GM12878 (cell line): Measurements from ENCODE around the gene TRABD2A. TPM values are rescaled to one million over a fixed set of nuclear protein-coding genes. Genes with fewer than 3 reads are reported as not detected.
"Not testable (repeated sequence)": the region's sequence is repeated elsewhere in the genome, so short reads cannot be mapped to it uniquely, and the experiment has no call there.

ENCODE experiments used
- ATAC-seq: fragments of 200-7000 bp; cut with Tn5 transposase; 3 replicates; pipeline ENCODE4 v1.9.1; 2020; ENCODE audit warnings: mild to moderate bottlenecking, moderate library complexity
- BruUV-seq: library from RNA; stranded (reverse); fragments of 400-500 nt; replicated peaks from 2 replicates; lab custom pipeline; 2021; lab: Mats Ljungman, UMichigan
- CTCF ChIA-PET: fragments of 300-600 bp; sonication (Branson Sonifier 250); formaldehyde crosslinking; extraction: SDS; loops from one replicate; lab custom pipeline; 2021; ENCODE audit warnings: inconsistent platforms; lab: Yijun Ruan, JAX
- POLR2A ChIA-PET: fragments of 350-600 bp; formaldehyde crosslinking; extraction: SDS; loops from one replicate; lab custom pipeline; 2021; ENCODE audit warnings: inconsistent platforms; lab: Charles Lee
- RAD21 ChIA-PET: fragments of 300-600 bp; sonication (Branson Sonifier 250); formaldehyde crosslinking; loops from one replicate; lab custom pipeline; 2023; ENCODE audit warnings: antibody characterized with exemption; ENCODE audit not compliant: unreplicated experiment; lab: Charles Lee
- SMC1A ChIA-PET: fragments of 300-600 bp; sonication (Branson Sonifier 250); formaldehyde crosslinking; loops from one replicate; lab custom pipeline; 2023; ENCODE audit not compliant: unreplicated experiment, uncharacterized antibody; lab: Charles Lee
- DNase-seq: peaks from one replicate; pipeline ENCODE4 v3.0.0-alpha.2; 2011; ENCODE audit warnings: low read depth, low spot score
- FAIRE-seq: peaks from 3 replicates; lab custom pipeline; 2011; peaks lifted over from hg19 to GRCh38; lab: Jason Lieb, UNC
- H2AFZ ChIP-seq: 2 replicates; pipeline ENCODE4 v1.6.0; 2011; ENCODE audit warnings: low read depth, low read length, control low read depth; ENCODE audit not compliant: control insufficient read depth
- H3K27ac ChIP-seq: 2 replicates; pipeline ENCODE4 v1.5.1; 2011; ENCODE audit warnings: control low read depth; ENCODE audit not compliant: control insufficient read depth, insufficient read depth
- H3K27me3 ChIP-seq, 2 experiments: replicated peaks in 1 of 2; 2 replicates each; pipeline versions ENCODE4 v1.6.0 to v1.6.1; 2011; ENCODE audit warnings: low read length in 1 of 2; ENCODE audit not compliant: control insufficient read depth in 2 of 2, insufficient read depth in 2 of 2
- H3K36me3 ChIP-seq, 2 experiments: 2 replicates each; pipeline ENCODE4 v1.5.1; 2011; ENCODE audit warnings: low read length in 1 of 2; ENCODE audit not compliant: control insufficient read depth in 2 of 2, insufficient read depth in 2 of 2
- H3K4me1 ChIP-seq: 2 replicates; pipeline ENCODE4 v1.6.1; 2011; ENCODE audit warnings: mild to moderate bottlenecking, low read length, moderate library complexity, mixed read lengths; ENCODE audit not compliant: control insufficient read depth, insufficient read depth
- H3K4me2 ChIP-seq: 2 replicates; pipeline ENCODE4 v1.6.0; 2011; ENCODE audit warnings: control low read depth; ENCODE audit not compliant: control insufficient read depth, insufficient read depth
- H3K4me3 ChIP-seq: fragments of 200-600 bp; sonication (generic); 2 replicates; pipeline ENCODE4 v1.5.1; 2016
- H3K79me2 ChIP-seq: 2 replicates; pipeline ENCODE4 v1.6.0; 2011; ENCODE audit warnings: low read length; ENCODE audit not compliant: control insufficient read depth, insufficient read depth
- H3K9ac ChIP-seq: 2 replicates; pipeline ENCODE4 v1.8.0; 2011; ENCODE audit warnings: low read length, control low read depth, mixed read lengths; ENCODE audit not compliant: control insufficient read depth, insufficient read depth
- H3K9me3 ChIP-seq: replicated peaks from 3 replicates; pipeline ENCODE4 v1.5.1; 2011; ENCODE audit warnings: mild to moderate bottlenecking, low read length; ENCODE audit not compliant: control insufficient read depth, insufficient read depth
- H4K20me1 ChIP-seq: 2 replicates; pipeline ENCODE4 v1.6.0; 2011; ENCODE audit not compliant: control insufficient read depth, insufficient read depth
- WGBS: methylation state at CpG from one replicate; pipeline ENCODE4 v1.1.6; 2016; ENCODE audit warnings: low lambda C conversion rate; ENCODE audit not compliant: insufficient replicate concordance, insufficient coverage; ENCODE audit errors: missing lambda C conversion rate; 5-methylcytosine and 5-hydroxymethylcytosine counted together
- in situ Hi-C: fragments of 300-500 bp; cut with MboI; formaldehyde crosslinking; loops from 9 replicates; pipeline ENCODE4 v1.14.3; 2018; ENCODE audit warnings: mixed read lengths
- intact Hi-C: fragments of 100-400 bp; cut with micrococcal nuclease; formaldehyde crosslinking; loops from one replicate; pipeline ENCODE4 v1.14.2; 2022; ENCODE audit not compliant: unreplicated experiment
- polyA plus RNA-seq, 11 experiments: library from polyadenylated mRNA; depleted of rRNA in 4 of 11; unstranded in 6 of 11; stranded (reverse) in 5 of 11; fragments of >200 nt; fragmentation: Nextera tagmentation in 4 of 11; fragmentation: Illumina TruSeq in 1 of 11; extraction: Ambion mirVana in 4 of 11; extraction: Trizol in 1 of 11; gene quantifications; 1 replicate in 1 of 11; 2 replicates in 10 of 11; pipeline versions ENCODE4 v1.2.1 to v1.2.3, GENCODE V29; 2011 to 2016; ENCODE audit warnings: inconsistent platforms in 2 of 11, missing spikeins in 2 of 11, low read depth in 1 of 11
- total RNA-seq, 4 experiments: library from RNA; depleted of rRNA in 3 of 4; stranded (reverse); fragments of >200 nt in 3 of 4; fragmentation: Illumina TruSeq in 1 of 4; extraction: Trizol in 1 of 4; gene quantifications; 2 replicates each; pipeline versions ENCODE4 v1.2.1 to v1.2.3, GENCODE V29; 2013 to 2021
- TF ChIP-seq, protein P1 (sequence below): IDR thresholded peaks from 2 replicates; pipeline ENCODE4 v1.6.1; 2012; ENCODE audit warnings: mild to moderate bottlenecking, low read depth, low read length
- TF ChIP-seq, protein P2 (sequence below): fragments of 450-650 bp; formaldehyde crosslinking; IDR thresholded peaks from 2 replicates; pipeline ENCODE4 v1.5.0; 2022; ENCODE audit warnings: mild to moderate bottlenecking, missing genetic modification characterization
- TF ChIP-seq, protein P3 (sequence below): fragments of 450-650 bp; IDR thresholded peaks from 2 replicates; pipeline ENCODE4 v1.6.1; 2018; ENCODE audit warnings: borderline replicate concordance, mild to moderate bottlenecking; ENCODE audit not compliant: partially characterized antibody

Gene TRABD2A
- total and polyA plus RNA-seq, 10 of the 15 experiments (the other 5 are each of a cell fraction or from before 2014, with no cell fraction given) = 1.4 to 7.6 (median 4.1) TPM

DNA sequence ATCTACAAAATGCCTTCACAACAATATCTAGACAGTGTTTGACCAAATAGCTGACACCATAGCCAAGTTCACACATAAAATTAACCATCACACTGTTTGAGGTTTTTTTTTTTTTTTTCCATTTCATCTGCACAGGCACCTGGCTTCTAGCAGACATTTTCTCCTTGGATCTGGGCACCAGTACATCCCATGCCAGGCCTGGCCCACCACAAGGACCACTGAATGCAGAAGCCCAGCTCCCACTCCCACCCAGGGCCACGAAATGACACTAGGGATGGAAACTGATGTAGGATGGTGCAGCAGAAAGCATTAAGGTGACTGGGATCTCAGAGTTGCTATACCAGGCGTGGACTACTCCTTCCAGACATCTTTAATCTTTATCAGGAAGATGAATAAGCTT is 37.5 kb upstream of the TRABD2A start (continued):
- TF ChIP-seq, protein P1, sequence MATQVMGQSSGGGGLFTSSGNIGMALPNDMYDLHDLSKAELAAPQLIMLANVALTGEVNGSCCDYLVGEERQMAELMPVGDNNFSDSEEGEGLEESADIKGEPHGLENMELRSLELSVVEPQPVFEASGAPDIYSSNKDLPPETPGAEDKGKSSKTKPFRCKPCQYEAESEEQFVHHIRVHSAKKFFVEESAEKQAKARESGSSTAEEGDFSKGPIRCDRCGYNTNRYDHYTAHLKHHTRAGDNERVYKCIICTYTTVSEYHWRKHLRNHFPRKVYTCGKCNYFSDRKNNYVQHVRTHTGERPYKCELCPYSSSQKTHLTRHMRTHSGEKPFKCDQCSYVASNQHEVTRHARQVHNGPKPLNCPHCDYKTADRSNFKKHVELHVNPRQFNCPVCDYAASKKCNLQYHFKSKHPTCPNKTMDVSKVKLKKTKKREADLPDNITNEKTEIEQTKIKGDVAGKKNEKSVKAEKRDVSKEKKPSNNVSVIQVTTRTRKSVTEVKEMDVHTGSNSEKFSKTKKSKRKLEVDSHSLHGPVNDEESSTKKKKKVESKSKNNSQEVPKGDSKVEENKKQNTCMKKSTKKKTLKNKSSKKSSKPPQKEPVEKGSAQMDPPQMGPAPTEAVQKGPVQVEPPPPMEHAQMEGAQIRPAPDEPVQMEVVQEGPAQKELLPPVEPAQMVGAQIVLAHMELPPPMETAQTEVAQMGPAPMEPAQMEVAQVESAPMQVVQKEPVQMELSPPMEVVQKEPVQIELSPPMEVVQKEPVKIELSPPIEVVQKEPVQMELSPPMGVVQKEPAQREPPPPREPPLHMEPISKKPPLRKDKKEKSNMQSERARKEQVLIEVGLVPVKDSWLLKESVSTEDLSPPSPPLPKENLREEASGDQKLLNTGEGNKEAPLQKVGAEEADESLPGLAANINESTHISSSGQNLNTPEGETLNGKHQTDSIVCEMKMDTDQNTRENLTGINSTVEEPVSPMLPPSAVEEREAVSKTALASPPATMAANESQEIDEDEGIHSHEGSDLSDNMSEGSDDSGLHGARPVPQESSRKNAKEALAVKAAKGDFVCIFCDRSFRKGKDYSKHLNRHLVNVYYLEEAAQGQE = no peak
- TF ChIP-seq, protein P2, sequence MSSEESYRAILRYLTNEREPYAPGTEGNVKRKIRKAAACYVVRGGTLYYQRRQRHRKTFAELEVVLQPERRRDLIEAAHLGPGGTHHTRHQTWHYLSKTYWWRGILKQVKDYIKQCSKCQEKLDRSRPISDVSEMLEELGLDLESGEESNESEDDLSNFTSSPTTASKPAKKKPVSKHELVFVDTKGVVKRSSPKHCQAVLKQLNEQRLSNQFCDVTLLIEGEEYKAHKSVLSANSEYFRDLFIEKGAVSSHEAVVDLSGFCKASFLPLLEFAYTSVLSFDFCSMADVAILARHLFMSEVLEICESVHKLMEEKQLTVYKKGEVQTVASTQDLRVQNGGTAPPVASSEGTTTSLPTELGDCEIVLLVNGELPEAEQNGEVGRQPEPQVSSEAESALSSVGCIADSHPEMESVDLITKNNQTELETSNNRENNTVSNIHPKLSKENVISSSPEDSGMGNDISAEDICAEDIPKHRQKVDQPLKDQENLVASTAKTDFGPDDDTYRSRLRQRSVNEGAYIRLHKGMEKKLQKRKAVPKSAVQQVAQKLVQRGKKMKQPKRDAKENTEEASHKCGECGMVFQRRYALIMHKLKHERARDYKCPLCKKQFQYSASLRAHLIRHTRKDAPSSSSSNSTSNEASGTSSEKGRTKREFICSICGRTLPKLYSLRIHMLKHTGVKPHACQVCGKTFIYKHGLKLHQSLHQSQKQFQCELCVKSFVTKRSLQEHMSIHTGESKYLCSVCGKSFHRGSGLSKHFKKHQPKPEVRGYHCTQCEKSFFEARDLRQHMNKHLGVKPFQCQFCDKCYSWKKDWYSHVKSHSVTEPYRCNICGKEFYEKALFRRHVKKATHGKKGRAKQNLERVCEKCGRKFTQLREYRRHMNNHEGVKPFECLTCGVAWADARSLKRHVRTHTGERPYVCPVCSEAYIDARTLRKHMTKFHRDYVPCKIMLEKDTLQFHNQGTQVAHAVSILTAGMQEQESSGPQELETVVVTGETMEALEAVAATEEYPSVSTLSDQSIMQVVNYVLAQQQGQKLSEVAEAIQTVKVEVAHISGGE (CRISPR knock-in tag) = no peak
- TF ChIP-seq, protein P3, sequence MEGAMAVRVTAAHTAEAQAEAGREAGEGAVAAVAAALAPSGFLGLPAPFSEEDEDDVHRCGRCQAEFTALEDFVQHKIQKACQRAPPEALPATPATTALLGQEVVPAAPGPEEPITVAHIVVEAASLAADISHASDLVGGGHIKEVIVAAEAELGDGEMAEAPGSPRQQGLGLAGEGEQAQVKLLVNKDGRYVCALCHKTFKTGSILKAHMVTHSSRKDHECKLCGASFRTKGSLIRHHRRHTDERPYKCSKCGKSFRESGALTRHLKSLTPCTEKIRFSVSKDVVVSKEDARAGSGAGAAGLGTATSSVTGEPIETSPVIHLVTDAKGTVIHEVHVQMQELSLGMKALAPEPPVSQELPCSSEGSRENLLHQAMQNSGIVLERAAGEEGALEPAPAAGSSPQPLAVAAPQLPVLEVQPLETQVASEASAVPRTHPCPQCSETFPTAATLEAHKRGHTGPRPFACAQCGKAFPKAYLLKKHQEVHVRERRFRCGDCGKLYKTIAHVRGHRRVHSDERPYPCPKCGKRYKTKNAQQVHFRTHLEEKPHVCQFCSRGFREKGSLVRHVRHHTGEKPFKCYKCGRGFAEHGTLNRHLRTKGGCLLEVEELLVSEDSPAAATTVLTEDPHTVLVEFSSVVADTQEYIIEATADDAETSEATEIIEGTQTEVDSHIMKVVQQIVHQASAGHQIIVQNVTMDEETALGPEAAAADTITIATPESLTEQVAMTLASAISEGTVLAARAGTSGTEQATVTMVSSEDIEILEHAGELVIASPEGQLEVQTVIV = no peak

DNA sequence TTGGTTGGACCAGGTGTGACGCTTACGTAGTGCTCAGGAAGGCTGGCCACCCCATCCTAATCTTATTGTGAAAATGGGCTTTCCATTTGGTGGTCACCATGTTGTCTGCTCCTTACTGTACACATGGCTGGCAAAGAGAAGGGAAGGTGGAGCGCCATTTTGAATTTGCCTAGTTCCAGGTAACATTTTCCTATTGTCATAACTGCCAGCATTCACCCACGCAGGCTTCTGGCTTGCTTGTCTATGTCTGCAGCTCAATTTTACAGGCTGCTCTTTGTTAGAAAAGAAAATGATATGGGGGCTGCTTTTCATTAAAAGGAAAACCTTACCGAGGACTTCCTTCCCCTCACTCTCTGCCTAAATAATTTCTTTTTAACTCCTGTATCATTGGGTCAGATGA is 36.9 kb upstream of the TRABD2A start:
- H2AFZ ChIP-seq, H4K20me1 ChIP-seq, H3K4me3 ChIP-seq, DNase-seq, H3K9ac ChIP-seq, BruUV-seq, ATAC-seq, H3K27me3 ChIP-seq, FAIRE-seq, H3K9me3 ChIP-seq, H3K4me2 ChIP-seq, in situ Hi-C loops, H3K27ac ChIP-seq, intact Hi-C loops, H3K79me2 ChIP-seq, H3K36me3 ChIP-seq: not testable (repeated sequence)
- ChIA-PET SMC1A (interaction anchor here (0.6 to 5.1 kb wide), 6 partner anchors 11 to 31 kb away, joined by 3 to 52 read pairs (median 10); partner anchors contain the start of gene TMSB10), CTCF (interaction anchor here (1.3 to 2.8 kb wide), 4 partner anchors 8 to 27 kb away, joined by 3 to 17 read pairs (median 7); no protein-coding TSS in a partner anchor), POLR2A (interaction anchor here (0.7 to 3.1 kb wide), 4 partner anchors 11 to 462 kb away, joined by 4 to 24 read pairs (median 8); partner anchors contain the start of gene TMSB10), RAD21 (interaction anchor here (1.3 to 1.7 kb wide), 2 partner anchors 8 to 11 kb away, joined by 3 to 6 read pairs; no protein-coding TSS in a partner anchor)
- WGBS = over 99% methylated on average over 5 of the region's 5 CpGs
- peaks cover 17% of the 10 kb centered on the region for H3K4me1 ChIP-seq

DNA sequence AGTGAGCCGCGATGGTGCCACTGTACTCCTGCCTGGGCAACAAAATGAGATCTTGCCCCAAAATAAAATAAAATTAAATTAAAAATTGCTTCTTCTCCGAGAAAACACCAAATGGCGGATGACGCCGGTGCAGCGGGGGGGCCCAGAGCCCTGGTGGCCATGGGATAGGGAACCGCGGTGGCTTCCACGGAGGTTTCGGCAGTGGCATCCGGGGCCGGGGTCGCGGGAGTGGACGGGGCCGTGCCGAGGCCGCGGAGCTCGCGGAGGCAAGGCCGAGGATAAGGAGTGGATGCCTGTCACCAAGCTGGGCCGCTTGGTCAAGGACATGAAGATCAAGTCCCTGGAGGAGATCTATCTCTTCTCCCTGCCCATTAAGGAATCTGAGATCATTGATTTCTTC is 34.8 kb upstream of the TRABD2A start:
- intact Hi-C loops, H3K9me3 ChIP-seq, RAD21 ChIA-PET, in situ Hi-C loops, ATAC-seq, CTCF ChIA-PET, H3K9ac ChIP-seq, H2AFZ ChIP-seq, H3K27ac ChIP-seq, H3K4me3 ChIP-seq, H3K79me2 ChIP-seq, FAIRE-seq, H4K20me1 ChIP-seq, H3K27me3 ChIP-seq, SMC1A ChIA-PET, BruUV-seq, DNase-seq, H3K36me3 ChIP-seq, H3K4me2 ChIP-seq: not testable (repeated sequence)
- 95% methylated on average over 24 of the region's 24 CpGs for WGBS
- H3K4me1 ChIP-seq = peaks cover 17% of the 10 kb centered on the region
- POLR2A ChIA-PET = interaction anchor here (2.2 kb wide), 1 partner anchor 9 kb away, joined by 13 read pairs; the partner anchor contains the start of gene TMSB10
